Sciatic nerve (tissue), 2 donors: Measurements from ENCODE around the gene BAD. TPM values are rescaled to one million over a fixed set of nuclear protein-coding genes. Genes with fewer than 3 reads are reported as not detected.
"Not testable (repeated sequence)": the region's sequence is repeated elsewhere in the genome, so short reads cannot be mapped to it uniquely, and the experiment has no call there.

ENCODE experiments used
- ATAC-seq: fragments of 200-7000 bp; cut with Tn5 transposase; one replicate; pipeline ENCODE4 v1.9.1; 2020; ENCODE audit warnings: mild to moderate bottlenecking, moderate library complexity
- DNase-seq: peaks from one replicate; pipeline ENCODE4 v3.0.0-alpha.2; 2020; ENCODE audit warnings: low spot score
- intact Hi-C: fragments of 100-400 bp; cut with DNase I; formaldehyde crosslinking; loops from one replicate; pipeline ENCODE4 v1.14.2; 2022
- total RNA-seq: library from RNA; stranded (reverse); fragmentation: NEBNext Ultra II Directional; extraction: Animal tissue kit (Norgen Biotek cat#: 25700); gene quantifications from one replicate; pipeline ENCODE4 v1.2.1, GENCODE V29; 2021
- donor health status: DM: no; HTN: no; CAD: no.
- donor health status: DM: no; HTN: no; CAD: no.

BAD gene
- total RNA-seq, 1 donor from 2014 or later = 47.4 TPM

DNA sequence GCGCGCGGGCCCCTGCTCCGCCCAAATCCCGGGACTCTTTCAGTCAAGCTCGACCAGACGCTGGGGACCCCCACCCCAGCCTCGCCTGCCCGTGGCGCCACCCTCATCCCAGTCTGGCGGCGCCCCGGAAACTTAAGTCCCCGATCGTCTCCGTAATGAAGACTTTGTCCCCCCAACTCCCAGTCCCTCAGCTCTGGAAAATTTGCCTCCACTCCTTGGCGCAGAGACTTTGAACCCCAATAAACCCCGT is 32.8 kb downstream of the BAD start:
- ATAC-seq = peak; percentile 0
- no peak for DNase-seq
- intact Hi-C loops = no loop called here

DNA sequence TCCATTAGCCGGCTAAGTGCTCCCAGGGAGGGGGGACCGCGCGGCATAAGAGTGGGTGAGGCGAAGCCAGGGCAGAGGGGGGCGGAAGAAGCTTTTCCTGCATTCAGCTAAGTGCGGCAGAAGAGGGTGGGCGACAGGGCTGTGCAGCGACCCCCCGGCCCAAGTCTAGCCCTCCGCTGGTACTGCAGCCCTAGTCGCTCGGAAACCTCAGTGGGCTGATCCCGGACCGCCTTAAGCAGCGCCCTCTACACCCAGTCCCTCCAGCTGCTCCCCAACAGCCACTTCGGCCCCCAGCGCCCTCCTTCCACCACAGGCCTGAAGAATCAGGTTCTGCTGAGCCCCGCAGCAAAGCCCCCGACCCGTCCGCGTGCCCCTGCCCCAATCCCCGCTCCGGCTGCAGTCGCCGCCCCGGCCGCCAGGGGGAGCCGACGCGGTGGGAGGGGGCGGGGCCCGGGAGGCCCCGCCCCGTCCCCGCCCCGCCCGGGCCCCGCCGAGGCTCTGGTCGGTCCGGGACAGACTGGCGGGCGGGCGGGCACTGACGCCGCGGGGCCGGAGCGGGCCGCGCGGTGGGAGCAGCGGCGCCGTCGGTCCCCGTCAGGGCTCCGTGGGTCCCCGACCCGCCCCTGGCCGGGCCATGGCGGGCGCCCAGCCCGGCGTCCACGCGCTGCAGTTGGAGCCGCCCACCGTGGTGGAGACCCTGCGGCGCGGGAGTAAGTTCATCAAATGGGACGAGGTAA is 33.3 kb downstream of the BAD start, which contains the start of gene PLCB3:
PLCB3 (plus strand) TSS at position 515 of the 737 bp plus-strand sequence; CDS start at position 635, 120 bp downstream.
- ATAC-seq (peak; percentile 40), DNase-seq (peak; percentile 78)

DNA sequence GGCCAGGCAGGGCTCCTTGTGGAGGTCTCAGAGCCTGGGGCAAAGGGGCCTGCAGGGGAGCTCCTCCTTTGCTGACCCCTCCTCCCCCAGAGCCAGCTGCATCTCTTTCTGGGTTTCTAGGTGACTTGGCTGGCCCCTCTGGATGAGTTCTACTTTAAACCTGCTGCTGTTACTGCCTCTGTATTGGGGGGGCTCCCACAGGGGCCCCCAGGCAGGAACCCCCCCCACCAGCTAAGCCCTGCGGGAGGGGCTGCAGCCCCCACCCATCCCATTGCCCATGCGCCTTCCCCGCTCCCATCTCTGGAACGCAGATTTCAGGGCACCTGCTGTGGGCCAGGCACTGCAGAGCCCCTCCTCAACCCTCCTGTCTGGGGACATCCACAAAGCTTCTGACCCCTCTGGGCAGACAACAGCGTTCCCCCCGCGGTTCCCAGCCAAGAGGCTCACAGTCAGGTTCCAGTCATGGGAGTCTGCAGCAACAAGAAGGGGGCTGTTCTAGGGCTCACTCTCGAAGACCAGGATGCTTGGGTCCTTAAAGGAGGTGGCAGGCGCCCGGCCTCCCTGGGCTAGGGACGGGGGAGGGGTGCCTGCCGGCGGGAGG is 34.0 kb downstream of the BAD start:
- ATAC-seq = no peak
- no peak for DNase-seq
- intact Hi-C loops = no loop called here

More for the DNA sequence above, 33.3 kb downstream of the BAD start, which contains the start of gene PLCB3:
- intact Hi-C loops = no loop called here

GRCh38 chr11:64249563-64250414 is 34.7 kb downstream of the BAD start:
- intact Hi-C loops = no loop called here
- DNase-seq = no peak

GRCh38 chr11:64249038-64249437 is 35.4 kb downstream of the BAD start:
- intact Hi-C loops = no loop called here

More at GRCh38 chr11:64249563-64250414, 34.7 kb downstream of the BAD start:
- no peak for ATAC-seq

DNA sequence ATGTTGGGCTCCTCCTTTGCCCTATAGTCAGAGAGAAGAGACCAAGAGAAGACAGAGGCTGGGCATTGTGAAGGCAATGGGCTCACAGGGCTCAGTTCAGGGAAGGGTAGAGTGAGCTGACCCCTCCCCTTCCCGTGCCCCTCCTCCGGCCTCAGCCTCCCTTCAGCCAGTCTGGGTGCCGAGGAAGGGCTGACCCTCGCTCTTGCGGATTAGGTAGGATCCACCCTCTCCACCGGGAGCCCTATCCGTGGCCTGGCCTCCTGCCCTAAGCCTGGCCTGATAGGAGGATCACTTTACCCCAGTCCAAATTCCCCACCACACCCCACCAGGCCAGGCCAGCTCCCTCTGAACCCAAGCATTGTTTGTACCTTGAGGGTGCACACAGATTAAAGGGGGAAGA is 35.9 kb downstream of the BAD start:
- DNase-seq (no peak), ATAC-seq (no peak)
- intact Hi-C loops = no loop called here

More at GRCh38 chr11:64249038-64249437, 35.4 kb downstream of the BAD start:
- DNase-seq (no peak), ATAC-seq (no peak)

GRCh38 chr11:64247729-64248531 is 36.5 kb downstream of the BAD start:
- DNase-seq (no peak), ATAC-seq (no peak)
- intact Hi-C loops = no loop called here

GRCh38 chr11:64246871-64247728 is 37.4 kb downstream of the BAD start, which contains the start of gene PPP1R14B:
TSS of gene PPP1R14B (minus strand) at chr11:64246943. CDS start at chr11:64246673, 270 bp downstream.
- DNase-seq = peak; percentile 92
- intact Hi-C loops = no loop called here
- peak; percentile 80 for ATAC-seq

- intact Hi-C loops, DNase-seq, ATAC-seq: not testable (repeated sequence)
Measured at GRCh38 chr11:64246621-64246870, 37.9 kb downstream of the BAD start.

DNA sequence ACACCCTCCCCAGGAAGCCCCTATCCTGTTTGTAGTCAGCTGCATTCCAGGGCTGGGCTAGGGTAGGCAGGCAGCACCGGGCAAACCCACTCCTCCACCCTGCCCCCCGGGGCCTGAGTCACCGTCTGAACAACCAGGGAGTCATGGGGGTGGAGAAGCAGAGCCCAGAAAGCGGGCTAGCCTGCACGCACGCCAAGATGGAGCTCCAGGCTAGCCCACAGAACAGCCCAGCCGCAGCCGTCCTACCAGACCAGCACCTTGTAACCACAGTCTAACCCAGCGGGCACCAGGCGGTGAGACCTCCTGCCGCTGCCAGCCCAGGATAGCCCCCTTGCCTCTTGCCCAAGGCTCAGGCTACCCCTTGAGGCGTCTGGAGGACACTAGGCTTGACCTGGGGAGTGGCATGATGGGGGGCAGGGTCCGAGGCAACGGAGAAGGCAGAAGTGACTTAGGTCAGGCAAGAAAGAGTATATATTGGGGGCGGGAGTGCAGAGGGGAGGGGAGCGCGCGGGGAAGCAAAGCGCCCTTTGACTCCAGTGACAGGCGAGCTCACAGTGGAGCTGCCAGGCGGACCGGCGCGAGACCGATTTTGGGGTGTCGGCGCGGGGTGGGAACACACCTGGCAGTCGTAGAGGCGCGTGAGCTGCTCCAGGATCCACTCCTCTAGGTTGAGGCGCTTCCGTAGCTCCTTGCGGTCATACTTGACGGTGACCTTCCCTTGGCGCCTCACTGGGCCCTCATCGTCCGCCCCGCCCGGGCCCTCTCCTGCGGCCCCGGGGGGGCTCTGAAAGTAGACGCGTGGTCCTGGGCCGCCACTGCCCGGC is 38.5 kb downstream of the BAD start:
- intact Hi-C loops = no loop called here
- no peak for ATAC-seq
- DNase-seq = peak; percentile 82

GRCh38 chr11:64245401-64245796 is 39.1 kb downstream of the BAD start:
- ATAC-seq = no peak
- intact Hi-C loops = no loop called here
- DNase-seq = peak; percentile 77

- ATAC-seq (no peak), DNase-seq (no peak)
- intact Hi-C loops = no loop called here
Measured at GRCh38 chr11:64244966-64245365, 39.5 kb downstream of the BAD start.

DNA sequence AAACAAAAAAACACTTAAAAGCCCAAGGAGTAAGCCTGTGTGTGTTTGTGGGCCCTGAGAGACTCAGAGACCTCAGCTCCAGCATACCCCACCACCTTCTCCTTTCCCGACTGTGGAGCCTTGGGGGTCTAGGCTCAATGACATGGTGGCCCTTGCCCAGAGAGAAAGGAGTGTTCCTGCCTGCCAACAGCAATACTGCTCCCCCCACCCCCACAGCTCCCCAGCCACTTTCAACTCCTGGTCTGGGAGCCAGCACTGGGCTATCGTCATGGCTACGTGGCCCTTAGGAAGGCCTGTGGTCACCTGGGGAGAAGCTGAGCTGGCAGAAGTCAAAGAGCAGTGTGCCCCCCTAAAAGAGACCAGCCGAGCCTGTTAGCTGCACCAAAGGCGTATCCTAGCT is 40.4 kb downstream of the BAD start:
- ATAC-seq (no peak), DNase-seq (no peak)
- intact Hi-C loops = no loop called here

DNA sequence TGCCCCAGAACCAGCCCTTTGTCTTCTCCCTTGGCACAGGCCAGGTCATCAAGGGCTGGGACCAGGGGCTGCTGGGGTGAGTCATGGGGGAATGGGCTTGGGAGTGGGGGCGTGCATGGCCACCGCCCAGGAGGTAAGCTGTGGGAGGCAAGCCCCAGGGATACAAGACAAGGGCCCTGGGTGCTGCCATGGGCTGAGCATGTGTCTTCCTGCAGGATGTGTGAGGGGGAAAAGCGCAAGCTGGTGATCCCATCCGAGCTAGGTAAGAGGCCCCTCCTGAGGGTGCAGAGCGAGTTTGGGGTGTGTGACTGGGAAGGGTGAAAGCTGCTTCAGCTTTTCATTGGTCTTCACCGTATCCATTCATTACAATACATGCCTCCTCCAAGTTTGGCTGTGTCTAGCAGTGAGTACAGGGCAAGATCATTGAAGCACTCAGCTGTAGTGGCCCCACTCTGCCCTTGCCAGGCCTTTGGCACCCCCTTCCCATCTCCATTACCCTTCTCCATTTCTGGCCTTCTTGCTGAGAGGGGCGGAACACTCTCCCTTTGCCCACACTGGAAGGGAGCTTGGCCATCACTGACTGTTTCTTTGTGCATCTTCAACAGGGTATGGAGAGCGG is 41.1 kb downstream of the BAD start:
- intact Hi-C loops = no loop called here
- no peak for DNase-seq
- no peak for ATAC-seq

DNA sequence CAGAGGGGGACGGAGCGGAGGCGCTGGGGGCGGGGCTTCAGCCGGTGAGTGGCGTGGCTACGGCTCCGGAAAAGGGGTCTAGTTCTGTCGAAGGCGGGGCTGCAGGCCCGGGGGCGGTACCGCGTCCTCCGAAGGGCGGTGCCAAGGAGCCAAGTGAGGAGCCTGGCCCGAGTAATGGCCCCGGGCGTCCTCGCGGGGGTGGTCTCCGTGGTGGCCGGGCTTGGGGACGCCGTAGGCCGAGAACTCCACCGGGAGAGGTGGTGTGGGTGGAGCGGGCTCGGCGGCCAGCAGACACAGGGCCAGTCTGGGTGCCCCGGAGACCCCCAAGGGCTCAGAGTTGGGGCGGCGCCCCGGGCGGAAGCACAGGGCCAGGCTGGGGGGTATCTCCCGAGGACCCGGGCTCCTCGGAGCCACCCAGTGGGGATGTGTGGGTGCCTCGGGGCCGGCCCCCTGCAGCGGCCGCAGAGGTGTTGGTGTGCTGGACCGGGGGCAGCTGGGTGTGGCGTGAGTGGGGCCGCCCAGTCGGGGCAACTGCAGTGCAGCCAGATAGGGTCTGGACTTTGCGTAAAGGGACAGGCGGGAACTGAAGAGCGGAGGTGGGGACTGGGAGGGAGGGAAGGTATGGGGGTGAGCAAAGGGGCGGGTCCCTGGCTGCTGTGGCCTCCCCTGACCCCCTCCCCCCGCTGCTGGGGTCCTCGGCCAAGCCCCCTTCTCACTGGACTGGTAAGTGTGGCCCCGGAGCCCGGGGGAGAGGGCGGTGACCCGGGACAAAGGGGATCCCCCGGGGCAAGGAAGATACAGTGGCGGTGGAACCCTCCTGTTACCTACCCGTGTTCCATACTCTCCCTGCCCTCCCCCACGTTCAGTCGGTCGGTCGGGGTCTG is 42.7 kb downstream of the BAD start:
- ATAC-seq (peak; percentile 7), DNase-seq (peak; percentile 82)
- intact Hi-C loops = no loop called here

GRCh38 chr11:64241241-64241490 is 43.3 kb downstream of the BAD start:
- DNase-seq = peak; percentile 100
- intact Hi-C loops = no loop called here
- peak; percentile 92 for ATAC-seq
